Gastrocnemius medialis (tissue), 4 donors: Measurements from ENCODE around the gene ATG7. TPM values are rescaled to one million over a fixed set of nuclear protein-coding genes. Genes with fewer than 3 reads are reported as not detected.

ENCODE experiments used
- ATAC-seq, 2 donors: fragments of 150-250 bp; one replicate each; pipeline ENCODE4 v1.9.1; 2016
- DNase-seq, 2 donors: peaks; one replicate each; pipeline ENCODE4 v3.0.0-alpha.2; 2019
- H3K27ac ChIP-seq, 4 donors: fragments of 200-600 bp; sonication (generic); 1 replicate in 1 of 4; 2 replicates in 3 of 4; pipeline ENCODE4 v1.5.1; 2016 to 2018; ENCODE audit warnings: mild to moderate bottlenecking in 2 of 4, moderate library complexity in 1 of 4
- H3K27me3 ChIP-seq, 3 donors: fragments of 200-600 bp; sonication (generic) in 2 of 3; 1 replicate in 1 of 3; 2 replicates in 2 of 3; pipeline versions ENCODE4 v1.5.1 to v1.6.0; 2016 to 2019; ENCODE audit warnings: mild to moderate bottlenecking in 1 of 3, moderate library complexity in 1 of 3
- H3K36me3 ChIP-seq, 2 donors: fragments of 200-600 bp; sonication (generic) in 1 of 2; one replicate each; pipeline ENCODE4 v1.5.1; 2017 to 2018
- H3K4me1 ChIP-seq, 2 donors: fragments of 200-600 bp; sonication (generic) in 1 of 2; one replicate each; pipeline ENCODE4 v1.5.1; 2016 to 2017; ENCODE audit warnings: mild to moderate bottlenecking in 2 of 2
- H3K4me3 ChIP-seq, 4 donors: fragments of 200-600 bp; sonication (generic) in 3 of 4; 1 replicate in 1 of 4; 2 replicates in 3 of 4; pipeline ENCODE4 v1.5.1; 2016 to 2019; ENCODE audit warnings: mild to moderate bottlenecking in 2 of 4
- H3K9me3 ChIP-seq, 3 donors: fragments of 200-600 bp; sonication (generic) in 2 of 3; 1 replicate in 1 of 3; 2 replicates in 2 of 3; pipeline ENCODE4 v1.5.1; 2016 to 2019
- POLR2A ChIP-seq, 2 donors: fragments of 450-650 bp; IDR thresholded peaks; one replicate each; pipeline ENCODE4 v1.6.1; 2017; ENCODE audit warnings: antibody characterized with exemption in 2 of 2, mild to moderate bottlenecking in 2 of 2, moderate library complexity in 2 of 2
- in situ Hi-C, 4 donors: fragments of 200-750 bp; cut with MboI; loops; one replicate each; pipeline versions ENCODE4 v1.15.0 to v1.8.0; 2017; ENCODE audit warnings: low sequenced_read_pairs in 4 of 4
- intact Hi-C: fragments of 100-400 bp; cut with DNase I; formaldehyde crosslinking; loops from one replicate; pipeline ENCODE4 v1.15.1; 2023; ENCODE audit warnings: low total_unique reads
- total RNA-seq, 4 donors: library from RNA; depleted of rRNA; stranded (reverse); fragments of >200 nt; gene quantifications; one replicate each; pipeline versions ENCODE4 v1.1.0 to v1.2.3, GENCODE V29; 2016
- TF ChIP-seq, protein P1 (sequence below), 5 experiments: fragments of 450-650 bp in 3 of 5; fragments of 200-600 bp in 2 of 5; sonication (generic) in 2 of 5; IDR thresholded peaks in 4 of 5; conservative IDR thresholded peaks in 1 of 5; 1 replicate in 4 of 5; 2 replicates in 1 of 5; pipeline ENCODE4 v1.5.1; 2016 to 2019; ENCODE audit warnings: antibody characterized with exemption in 5 of 5, mild to moderate bottlenecking in 3 of 5, moderate library complexity in 3 of 5

ATG7 gene
- total RNA-seq, 4 donors from 2014 or later: 13.5 to 29.2 (median 15.0) TPM

DNA sequence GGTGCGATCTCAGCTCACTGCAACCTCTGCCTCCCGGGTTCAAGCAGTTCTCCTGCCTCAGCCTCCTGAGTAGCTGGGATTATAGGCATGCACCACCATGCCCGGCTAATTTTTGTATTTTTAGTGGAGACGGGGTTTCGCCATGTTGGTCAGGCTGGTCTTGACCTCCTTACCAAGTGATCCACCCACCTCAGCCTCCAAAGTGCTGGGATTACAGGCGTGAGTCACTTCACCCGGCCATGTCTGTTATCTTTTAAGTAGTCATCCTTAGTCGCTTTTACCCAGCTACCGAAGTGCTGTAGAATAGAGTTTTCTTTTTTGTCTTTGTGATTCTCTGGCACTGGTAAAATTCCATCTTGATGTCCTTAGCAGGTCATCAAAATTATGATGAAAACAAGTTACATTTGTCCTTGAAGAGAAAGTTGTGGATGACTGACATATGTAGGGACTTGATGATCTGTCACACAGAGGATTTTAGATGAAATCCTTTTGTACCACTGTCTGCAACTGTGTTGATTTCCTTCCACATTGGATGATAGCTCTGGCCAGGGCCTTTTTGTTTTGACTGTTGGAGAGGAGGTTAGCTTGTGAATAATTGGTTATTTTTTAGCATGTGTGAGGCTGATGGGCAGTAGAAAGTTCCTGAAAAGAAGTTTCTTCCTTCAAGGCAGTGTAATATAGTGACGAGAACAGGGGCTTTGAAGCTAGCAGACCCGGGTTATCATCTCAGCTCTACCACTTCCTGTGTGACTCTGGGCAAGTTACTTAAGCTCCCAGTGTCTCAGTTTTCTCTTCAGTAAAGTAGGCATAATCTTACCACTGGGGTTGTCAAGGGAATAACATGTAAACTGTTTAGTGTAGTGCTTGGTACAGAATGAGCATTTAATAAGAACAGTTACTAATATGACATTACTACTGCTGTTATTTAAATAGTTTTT is 18.8 kb downstream of the ATG7 start:
- Histone ChIP-seq H3K9me3 (no peaks in the 10 kb centered on the region), H3K4me3 (no peak overlapping the region), H3K4me1 (peaks cover 35 to 36% of the 10 kb centered on the region in 2 donors), H3K27ac (no peak overlapping the region), H3K36me3 (no peaks in the 10 kb centered on the region), H3K27me3 (no peaks in the 10 kb centered on the region)
- ATAC-seq (no peak), DNase-seq (no peak)
- intact Hi-C loops (no loop called here), in situ Hi-C loops (no loop called here)
- no peak for TF ChIP-seq POLR2A (IDR thresholded peaks at IDR 0.05)

DNA sequence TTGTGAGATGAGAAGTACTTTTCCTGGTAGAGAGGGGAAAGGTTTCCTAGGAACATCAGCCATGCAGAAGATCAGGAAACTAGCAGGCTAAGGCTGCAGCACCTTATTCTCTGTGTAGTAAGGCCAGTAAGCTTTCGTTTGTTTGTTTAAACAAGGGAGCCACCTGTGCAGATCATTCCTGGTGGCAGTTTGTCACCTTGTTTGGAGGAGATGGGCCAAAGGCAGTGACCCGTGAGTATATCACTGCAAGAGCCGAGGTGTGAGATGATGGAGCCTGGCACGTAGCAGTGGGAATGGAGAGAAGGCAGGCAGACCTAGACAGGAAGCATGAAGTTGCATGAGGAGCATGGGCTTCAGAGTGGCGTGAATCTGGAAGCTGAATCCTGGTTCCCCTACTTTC is 19.6 kb downstream of the ATG7 start:
- in situ Hi-C loops: no loop called here
- Histone ChIP-seq H3K9me3 (no peaks in the 10 kb centered on the region), H3K27me3 (no peaks in the 10 kb centered on the region), H3K27ac (no peak overlapping the region), H3K36me3 (no peaks in the 10 kb centered on the region), H3K4me3 (no peak overlapping the region), H3K4me1 (peaks cover 32% of the 10 kb centered on the region in 2 donors)
- DNase-seq (no peak), ATAC-seq (no peak)
- intact Hi-C loops: no loop called here
- TF ChIP-seq, protein P1, sequence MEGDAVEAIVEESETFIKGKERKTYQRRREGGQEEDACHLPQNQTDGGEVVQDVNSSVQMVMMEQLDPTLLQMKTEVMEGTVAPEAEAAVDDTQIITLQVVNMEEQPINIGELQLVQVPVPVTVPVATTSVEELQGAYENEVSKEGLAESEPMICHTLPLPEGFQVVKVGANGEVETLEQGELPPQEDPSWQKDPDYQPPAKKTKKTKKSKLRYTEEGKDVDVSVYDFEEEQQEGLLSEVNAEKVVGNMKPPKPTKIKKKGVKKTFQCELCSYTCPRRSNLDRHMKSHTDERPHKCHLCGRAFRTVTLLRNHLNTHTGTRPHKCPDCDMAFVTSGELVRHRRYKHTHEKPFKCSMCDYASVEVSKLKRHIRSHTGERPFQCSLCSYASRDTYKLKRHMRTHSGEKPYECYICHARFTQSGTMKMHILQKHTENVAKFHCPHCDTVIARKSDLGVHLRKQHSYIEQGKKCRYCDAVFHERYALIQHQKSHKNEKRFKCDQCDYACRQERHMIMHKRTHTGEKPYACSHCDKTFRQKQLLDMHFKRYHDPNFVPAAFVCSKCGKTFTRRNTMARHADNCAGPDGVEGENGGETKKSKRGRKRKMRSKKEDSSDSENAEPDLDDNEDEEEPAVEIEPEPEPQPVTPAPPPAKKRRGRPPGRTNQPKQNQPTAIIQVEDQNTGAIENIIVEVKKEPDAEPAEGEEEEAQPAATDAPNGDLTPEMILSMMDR (IDR thresholded peaks at IDR 0.05 in 4 of 5, conservative IDR thresholded peaks at IDR 0.05 in 1 of 5): no peak
- TF ChIP-seq POLR2A (IDR thresholded peaks at IDR 0.05): no peak

DNA sequence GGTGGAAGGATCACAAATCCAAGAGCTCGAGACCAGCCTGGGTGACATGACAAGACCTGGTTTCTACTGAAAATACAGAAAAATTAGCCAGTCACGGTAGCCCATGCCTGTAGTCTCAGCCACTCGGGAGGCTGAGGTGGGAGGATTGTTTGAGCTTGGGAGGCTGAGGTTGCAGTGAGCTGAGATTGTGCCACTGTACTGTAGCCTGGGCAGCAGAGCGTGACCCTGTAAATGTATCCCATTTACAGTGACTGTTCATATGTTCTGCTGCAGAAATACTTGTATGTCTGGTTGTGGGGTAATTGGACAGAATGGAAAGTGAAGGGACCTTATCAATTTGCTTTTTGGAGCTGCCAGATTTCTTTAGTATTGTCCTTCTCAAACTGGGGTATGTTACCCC is 24.9 kb downstream of the ATG7 start:
- ATAC-seq (no peak), DNase-seq (no peak)
- Histone ChIP-seq H3K36me3 (peaks cover 0 to 33% of the 10 kb centered on the region in 2 donors), H3K9me3 (no peaks in the 10 kb centered on the region), H3K27me3 (no peaks in the 10 kb centered on the region), H3K4me1 (no peaks in the 10 kb centered on the region), H3K4me3 (no peak overlapping the region), H3K27ac (no peak overlapping the region)
- TF ChIP-seq POLR2A (IDR thresholded peaks at IDR 0.05): no peak
- TF ChIP-seq, protein P1 (IDR thresholded peaks at IDR 0.05 in 4 of 5, conservative IDR thresholded peaks at IDR 0.05 in 1 of 5): no peak
- in situ Hi-C loops: no loop called here
- intact Hi-C loops: no loop called here

DNA sequence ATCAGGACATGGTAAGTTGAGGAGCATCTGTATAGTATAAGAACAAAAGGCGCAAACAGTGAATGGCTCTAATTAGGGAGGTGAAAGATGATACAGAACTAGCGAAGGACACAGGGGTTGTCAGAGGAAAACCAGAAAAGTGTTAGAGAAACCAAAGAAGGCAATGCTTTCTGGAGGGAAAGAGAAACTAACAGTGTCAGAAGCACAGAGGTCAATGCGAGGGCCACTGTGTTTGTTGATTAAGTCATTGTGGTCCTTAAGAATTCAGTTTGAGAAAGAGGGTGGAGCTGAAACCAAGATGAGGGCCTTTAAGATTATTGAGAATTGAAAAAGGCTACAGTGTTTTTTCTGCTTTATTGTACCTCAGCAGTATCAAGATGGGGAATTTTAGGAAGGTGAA is 28.8 kb downstream of the ATG7 start:
- Histone ChIP-seq H3K4me3 (no peak overlapping the region), H3K9me3 (no peaks in the 10 kb centered on the region), H3K27ac (no peak overlapping the region), H3K27me3 (no peaks in the 10 kb centered on the region), H3K4me1 (peaks cover 5 to 8% of the 10 kb centered on the region in 2 donors), H3K36me3 (peaks cover 0 to 44% of the 10 kb centered on the region in 2 donors)
- ATAC-seq (no peak), DNase-seq (no peak)
- intact Hi-C loops: no loop called here
- TF ChIP-seq, protein P1 (IDR thresholded peaks at IDR 0.05 in 4 of 5, conservative IDR thresholded peaks at IDR 0.05 in 1 of 5): no peak
- no peak for TF ChIP-seq POLR2A (IDR thresholded peaks at IDR 0.05)
- in situ Hi-C loops: no loop called here

DNA sequence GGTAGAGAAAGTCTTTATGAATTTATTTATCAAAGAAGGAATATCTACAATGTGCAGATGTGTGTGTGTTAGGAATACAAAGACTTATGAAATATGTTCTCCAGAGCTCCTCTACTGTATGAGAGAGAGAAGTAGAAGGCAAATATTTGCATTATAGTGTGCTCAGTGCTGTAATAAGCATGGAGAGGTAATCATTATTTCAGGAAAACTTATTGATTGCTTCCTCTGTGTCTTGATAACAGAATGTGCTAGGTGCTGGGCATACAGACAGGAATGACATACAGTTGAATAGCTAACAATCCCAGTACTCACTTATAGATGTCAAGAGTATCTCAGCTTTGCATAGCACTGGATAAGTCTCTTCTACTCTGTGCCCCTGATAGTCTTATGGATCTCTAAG is 30.2 kb downstream of the ATG7 start:
- Histone ChIP-seq H3K4me3 (no peak overlapping the region), H3K4me1 (peaks cover 5 to 8% of the 10 kb centered on the region in 2 donors), H3K27me3 (no peaks in the 10 kb centered on the region), H3K36me3 (peaks cover 0 to 50% of the 10 kb centered on the region in 2 donors), H3K9me3 (no peaks in the 10 kb centered on the region), H3K27ac (no peak overlapping the region)
- ATAC-seq (no peak), DNase-seq (no peak)
- in situ Hi-C loops: no loop called here
- intact Hi-C loops: no loop called here
- TF ChIP-seq, protein P1 (IDR thresholded peaks at IDR 0.05 in 4 of 5, conservative IDR thresholded peaks at IDR 0.05 in 1 of 5): no peak
- TF ChIP-seq POLR2A (IDR thresholded peaks at IDR 0.05): no peak
